RCC 7860 (cell line): ENCODE results near the gene TRIAP1.

ENCODE experiments used
- DNase-seq: peaks from one replicate; pipeline ENCODE4 v3.0.0-alpha.2; 2015; ENCODE audit warnings: low spot score
- FAIRE-seq: peaks from 2 replicates; lab custom pipeline; 2012; peaks lifted over from hg19 to GRCh38; lab: Jason Lieb, UNC

Gene TRIAP1

GRCh38 chr12:120394483-120395367 is 51.5 kb downstream of the TRIAP1 start:
- DNase-seq (no peak), FAIRE-seq (no peak)
